Measurements from ENCODE around the gene ARID3C.

DNA sequence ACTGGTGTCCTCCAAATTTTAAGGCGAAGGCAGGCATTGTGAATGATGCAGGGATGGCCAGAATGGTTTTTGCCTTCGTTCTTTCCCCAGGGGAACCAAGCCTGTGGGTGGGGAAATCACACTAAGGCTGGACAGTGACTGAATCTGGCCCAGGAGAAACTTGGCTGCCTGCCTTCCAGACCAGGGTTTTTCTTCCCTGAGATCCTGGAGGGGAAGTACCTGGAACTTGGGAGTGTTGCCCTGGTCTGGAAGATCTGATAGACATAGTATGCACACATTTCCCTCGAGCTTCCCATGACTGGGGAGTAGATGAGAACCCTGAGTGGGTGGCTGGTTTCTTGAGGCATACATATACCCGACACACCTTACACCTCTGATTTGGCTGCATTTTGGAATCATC is 22.5 kb upstream of the ARID3C start:
- TF ChIP-seq, protein P1, sequence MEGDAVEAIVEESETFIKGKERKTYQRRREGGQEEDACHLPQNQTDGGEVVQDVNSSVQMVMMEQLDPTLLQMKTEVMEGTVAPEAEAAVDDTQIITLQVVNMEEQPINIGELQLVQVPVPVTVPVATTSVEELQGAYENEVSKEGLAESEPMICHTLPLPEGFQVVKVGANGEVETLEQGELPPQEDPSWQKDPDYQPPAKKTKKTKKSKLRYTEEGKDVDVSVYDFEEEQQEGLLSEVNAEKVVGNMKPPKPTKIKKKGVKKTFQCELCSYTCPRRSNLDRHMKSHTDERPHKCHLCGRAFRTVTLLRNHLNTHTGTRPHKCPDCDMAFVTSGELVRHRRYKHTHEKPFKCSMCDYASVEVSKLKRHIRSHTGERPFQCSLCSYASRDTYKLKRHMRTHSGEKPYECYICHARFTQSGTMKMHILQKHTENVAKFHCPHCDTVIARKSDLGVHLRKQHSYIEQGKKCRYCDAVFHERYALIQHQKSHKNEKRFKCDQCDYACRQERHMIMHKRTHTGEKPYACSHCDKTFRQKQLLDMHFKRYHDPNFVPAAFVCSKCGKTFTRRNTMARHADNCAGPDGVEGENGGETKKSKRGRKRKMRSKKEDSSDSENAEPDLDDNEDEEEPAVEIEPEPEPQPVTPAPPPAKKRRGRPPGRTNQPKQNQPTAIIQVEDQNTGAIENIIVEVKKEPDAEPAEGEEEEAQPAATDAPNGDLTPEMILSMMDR (IDR thresholded peaks at IDR 0.05): no peak
- TF ChIP-seq POLR2A (IDR thresholded peaks at IDR 0.05): no peak
